ENCODE data around the gene IL13.

Gene IL13

GRCh38 chr5:132668706-132669454 is 10.9 kb downstream of the IL13 start:
- no peak for TF ChIP-seq CTCF (conservative IDR thresholded peaks at IDR 0.05)
- no peak overlapping the region for H3K27ac ChIP-seq

GRCh38 chr5:132669455-132669820 is 11.5 kb downstream of the IL13 start:
- TF ChIP-seq CTCF (conservative IDR thresholded peaks at IDR 0.05): no peak
- no peak overlapping the region for H3K27ac ChIP-seq

GRCh38 chr5:132669966-132670882 is 12.3 kb downstream of the IL13 start:
- no peak overlapping the region for H3K27ac ChIP-seq
- no peak for TF ChIP-seq CTCF (conservative IDR thresholded peaks at IDR 0.05)

GRCh38 chr5:132671000-132671399 is 13.0 kb downstream of the IL13 start:
- TF ChIP-seq CTCF (conservative IDR thresholded peaks at IDR 0.05): no peak
- H3K27ac ChIP-seq: no peak overlapping the region

GRCh38 chr5:132673488-132673887 is 15.5 kb downstream of the IL13 start:
- no peak overlapping the region for H3K27ac ChIP-seq

GRCh38 chr5:132673939-132674630 is 16.1 kb downstream of the IL13 start, which contains the start of gene IL4:
Gene IL4, plus strand, starts transcription at chr5:132673989. Its CDS starts 62 bp downstream, at chr5:132674051.
- TF ChIP-seq CTCF (conservative IDR thresholded peaks at IDR 0.05): no peak
- H3K27ac ChIP-seq: no peak within 1 kb of the TSS

More at GRCh38 chr5:132673488-132673887, 15.5 kb downstream of the IL13 start:
- TF ChIP-seq CTCF (conservative IDR thresholded peaks at IDR 0.05): no peak
